HG02885 (cell line): ENCODE data around the gene STX18.
A peak's percentile ranks its signal among the peaks of the same experiment; 100 is the strongest.
"Not testable (repeated sequence)": the region's sequence is repeated elsewhere in the genome, so short reads cannot be mapped to it uniquely, and the experiment has no call there.

Experiments
- ATAC-seq: cut with Tn5 transposase; IDR thresholded peaks from one replicate; pipeline ENCODE4 v1.9.1; 2021; ENCODE audit warnings: mild to moderate bottlenecking; ENCODE audit not compliant: unreplicated experiment, poor library complexity

STX18 gene

GRCh38 chr4:4541661-4542570 lies at the start of gene STX18:
Gene STX18, minus strand, starts transcription at chr4:4542048. Its CDS starts 84 bp downstream, at chr4:4541964.
- peak; percentile 81 for ATAC-seq

GRCh38 chr4:4591071-4591470 lies 49.2 kb upstream of the STX18 start:
- no peak for ATAC-seq

GRCh38 chr4:4590546-4590945 lies 48.7 kb upstream of the STX18 start:
- ATAC-seq, result no peak

- ATAC-seq, result no peak
Measured at GRCh38 chr4:4585012-4585670, 43.3 kb upstream of the STX18 start.

GRCh38 chr4:4583606-4584005 lies 41.8 kb upstream of the STX18 start:
- ATAC-seq, result no peak

- ATAC-seq, result no peak
Measured at GRCh38 chr4:4582653-4583052, 40.8 kb upstream of the STX18 start.

GRCh38 chr4:4580494-4580893 lies 38.6 kb upstream of the STX18 start:
- ATAC-seq, result no peak

GRCh38 chr4:4578981-4579380 lies 37.1 kb upstream of the STX18 start:
- ATAC-seq, result no peak

- no peak for ATAC-seq
Measured at GRCh38 chr4:4577359-4577875, 35.6 kb upstream of the STX18 start.

- ATAC-seq, result peak; percentile 85
Measured at GRCh38 chr4:4575284-4576211, 33.7 kb upstream of the STX18 start.

- ATAC-seq, result no peak
Measured at GRCh38 chr4:4574792-4575191, 32.9 kb upstream of the STX18 start.

- ATAC-seq, result no peak
Measured at GRCh38 chr4:4574052-4574451, 32.2 kb upstream of the STX18 start.

GRCh38 chr4:4572821-4573220 lies 31.0 kb upstream of the STX18 start:
- no peak for ATAC-seq

GRCh38 chr4:4569861-4570260 lies 28.0 kb upstream of the STX18 start:
- ATAC-seq, result not testable (repeated sequence)

- ATAC-seq, result no peak
Measured at GRCh38 chr4:4568806-4569427, 27.1 kb upstream of the STX18 start.

GRCh38 chr4:4566359-4566758 lies 24.5 kb upstream of the STX18 start:
- ATAC-seq, result not testable (repeated sequence)

GRCh38 chr4:4564522-4564921 lies 22.7 kb upstream of the STX18 start:
- no peak for ATAC-seq

- no peak for ATAC-seq
Measured at GRCh38 chr4:4560642-4561041, 18.8 kb upstream of the STX18 start.

GRCh38 chr4:4560136-4560535 lies 18.3 kb upstream of the STX18 start:
- ATAC-seq, result no peak

- no peak for ATAC-seq
Measured at GRCh38 chr4:4559596-4559995, 17.7 kb upstream of the STX18 start.
